HTERT RPE-1 (cell line): ENCODE data around the gene NDUFB10.
"Not testable (repeated sequence)": the region's sequence is repeated elsewhere in the genome, so short reads cannot be mapped to it uniquely, and the experiment has no call there.

Experiments
- in situ Hi-C: fragments of 300-500 bp; cut with MboI; formaldehyde crosslinking; loops from 4 replicates; pipeline ENCODE4 v1.14.3; 2020; ENCODE audit warnings: low sequenced_read_pairs

The NDUFB10 gene

DNA sequence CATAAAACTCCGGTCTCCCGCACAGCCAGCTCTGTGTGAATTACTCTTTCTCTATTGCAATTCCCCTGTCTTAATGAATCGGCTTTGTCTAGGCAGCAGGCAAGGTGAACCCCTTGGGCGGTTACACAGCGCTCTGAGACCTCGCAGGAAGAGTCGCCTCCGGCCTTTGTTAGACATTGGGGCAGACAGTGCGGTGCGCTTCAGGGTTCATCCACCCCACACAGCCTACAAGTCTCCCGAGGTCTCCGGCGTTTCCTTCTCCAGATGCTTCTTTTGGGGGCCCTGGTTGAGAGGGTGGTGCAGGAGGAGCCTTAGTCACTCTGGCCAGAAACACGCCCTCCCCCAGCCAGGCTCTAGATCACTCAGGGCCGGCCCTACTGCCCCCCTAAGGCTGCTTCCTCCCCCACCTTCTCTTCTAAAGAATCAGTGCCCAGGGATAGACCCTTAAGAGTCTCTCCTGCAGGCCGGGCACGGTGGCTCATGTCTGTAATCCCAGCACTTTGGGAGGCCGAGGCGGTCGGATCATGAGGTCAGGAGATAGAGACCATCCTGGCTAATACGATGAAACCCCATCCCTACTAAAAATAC lies 14.6 kb upstream of the NDUFB10 start:
- in situ Hi-C loops: no loop called here

DNA sequence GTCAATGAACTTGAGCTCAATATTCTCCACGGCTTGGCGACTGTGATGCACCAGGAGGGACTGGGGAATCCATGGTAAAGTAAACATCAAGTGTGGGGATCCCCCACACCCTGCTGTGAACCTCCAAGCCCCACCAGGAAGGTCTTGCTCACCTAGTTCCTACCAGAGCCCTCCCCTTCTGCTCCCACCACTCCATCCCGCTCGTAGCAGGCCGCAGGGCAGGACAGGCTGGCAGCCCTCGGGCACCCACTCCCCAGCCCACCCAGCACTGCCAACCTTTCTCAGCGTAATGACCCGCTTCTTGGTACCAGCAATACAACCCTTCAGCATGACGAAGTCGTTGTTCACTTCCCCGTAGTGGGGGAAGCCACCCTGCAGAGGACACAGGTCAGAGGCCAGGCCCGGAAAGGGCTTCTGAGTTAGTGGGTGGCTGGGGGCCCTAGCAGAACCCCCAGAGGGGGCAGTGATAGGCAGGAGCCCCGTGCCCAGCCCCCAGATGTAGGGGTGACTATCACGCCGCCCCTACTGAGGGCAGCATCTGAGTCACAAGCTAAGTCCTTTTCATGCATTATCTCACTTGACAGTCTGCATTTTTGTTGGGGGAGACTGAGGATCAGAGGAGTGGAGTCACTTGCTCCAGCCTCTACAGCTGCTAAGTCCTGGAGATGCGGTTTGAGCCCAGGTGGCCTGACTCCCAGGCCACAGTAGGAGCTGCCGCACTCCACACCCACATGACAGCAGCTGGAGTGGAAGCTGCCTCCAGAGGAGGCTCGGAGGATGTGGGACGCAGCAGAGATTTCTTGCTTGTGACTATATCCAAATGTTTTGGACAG lies 13.6 kb upstream of the NDUFB10 start:
- in situ Hi-C loops: no loop called here

DNA sequence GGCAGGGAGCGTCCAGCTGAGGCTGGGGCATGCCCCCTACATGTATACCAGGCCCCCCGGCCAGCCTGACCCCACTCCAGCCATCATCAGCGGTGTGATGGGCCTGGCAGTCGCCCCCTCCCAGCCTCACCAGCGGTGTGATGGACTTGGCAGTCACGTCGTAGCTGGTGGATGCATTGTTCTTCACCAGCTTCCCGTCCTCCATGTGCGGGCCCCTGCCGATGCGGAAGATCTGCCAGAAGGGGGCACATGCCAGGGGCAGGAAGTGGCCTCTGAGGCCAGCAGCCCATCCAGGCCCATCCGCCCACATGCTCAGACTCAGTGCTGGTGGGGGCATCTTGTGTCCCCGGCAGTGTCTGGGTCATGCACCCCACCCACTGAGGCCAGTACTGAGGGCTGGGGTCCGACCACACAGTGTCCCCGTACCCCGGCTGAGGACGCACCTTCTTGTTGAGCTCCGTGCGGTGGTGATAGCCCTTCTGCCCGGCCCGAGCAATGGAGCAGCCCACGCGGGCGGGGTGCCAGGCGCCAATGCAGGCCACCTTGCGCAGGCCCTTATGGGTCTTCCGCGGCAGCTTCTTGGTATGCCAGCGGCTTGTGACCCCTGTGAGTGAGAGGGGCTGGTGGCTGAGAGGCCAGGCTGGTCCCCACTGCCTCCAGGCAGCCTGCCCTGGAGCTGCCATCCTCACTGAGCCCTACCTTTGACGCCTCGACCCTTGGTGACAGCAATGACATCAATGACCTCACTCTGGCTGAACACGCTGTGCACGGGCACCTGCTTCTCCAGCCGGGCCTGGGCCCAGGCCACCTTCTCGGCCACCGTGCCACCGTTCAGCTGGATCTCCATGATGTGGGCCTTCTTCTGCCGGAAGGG lies 12.6 kb upstream of the NDUFB10 start:
- in situ Hi-C loops: no loop called here

DNA sequence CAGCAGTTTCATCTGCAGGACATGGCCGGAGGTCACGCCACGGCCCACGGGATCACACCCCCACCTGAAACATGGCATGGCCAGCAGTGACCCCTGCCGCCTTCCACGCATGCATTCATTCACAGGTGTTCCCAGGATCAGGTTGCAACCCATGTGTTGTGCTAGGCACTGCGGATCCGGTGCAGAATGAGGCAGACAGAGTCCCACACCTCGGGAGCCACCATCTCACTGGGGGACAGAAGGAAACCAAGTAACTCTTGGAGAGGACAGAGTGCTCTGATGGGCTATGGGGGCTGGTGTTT lies 12.0 kb upstream of the NDUFB10 start:
- in situ Hi-C loops: no loop called here

DNA sequence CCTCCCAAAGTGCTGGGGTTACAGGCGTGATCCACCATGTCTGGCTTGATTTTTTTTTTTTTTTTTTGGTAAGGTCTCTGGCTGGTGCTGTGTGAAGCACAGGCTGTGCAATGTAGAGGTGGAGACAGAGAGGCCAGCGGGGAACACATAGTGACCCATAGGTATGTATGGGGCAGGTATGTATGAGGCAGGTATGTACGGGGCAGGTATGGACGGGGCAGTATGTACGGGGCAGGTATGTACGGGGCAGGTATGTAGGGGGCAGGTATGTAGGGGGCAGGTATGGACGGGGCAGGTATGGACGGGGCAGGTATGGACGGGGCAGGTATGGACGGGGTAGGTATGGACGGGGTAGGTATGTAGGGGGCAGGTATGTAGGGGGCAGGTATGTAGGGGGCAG lies 9.8 kb upstream of the NDUFB10 start:
- in situ Hi-C loops: no loop called here

DNA sequence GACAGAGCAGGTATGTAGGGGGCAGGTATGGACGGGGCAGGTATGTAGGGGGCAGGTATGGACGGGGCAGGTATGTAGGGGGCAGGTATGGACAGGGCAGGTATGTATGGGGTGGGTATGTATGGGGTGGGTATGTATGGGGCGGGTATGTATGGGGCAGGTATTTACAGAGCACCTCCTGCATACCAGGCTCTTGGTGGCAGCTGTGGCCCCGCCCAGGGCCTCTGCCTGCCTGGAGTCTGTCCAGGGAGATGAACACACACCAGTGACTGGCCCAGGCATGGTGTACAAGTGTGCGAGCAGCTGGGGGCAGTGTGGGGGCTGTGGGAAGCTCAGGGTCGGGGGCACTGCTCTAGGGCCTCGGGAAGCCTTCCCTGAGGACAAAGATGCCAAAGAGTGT lies 9.3 kb upstream of the NDUFB10 start:
- in situ Hi-C loops: no loop called here

DNA sequence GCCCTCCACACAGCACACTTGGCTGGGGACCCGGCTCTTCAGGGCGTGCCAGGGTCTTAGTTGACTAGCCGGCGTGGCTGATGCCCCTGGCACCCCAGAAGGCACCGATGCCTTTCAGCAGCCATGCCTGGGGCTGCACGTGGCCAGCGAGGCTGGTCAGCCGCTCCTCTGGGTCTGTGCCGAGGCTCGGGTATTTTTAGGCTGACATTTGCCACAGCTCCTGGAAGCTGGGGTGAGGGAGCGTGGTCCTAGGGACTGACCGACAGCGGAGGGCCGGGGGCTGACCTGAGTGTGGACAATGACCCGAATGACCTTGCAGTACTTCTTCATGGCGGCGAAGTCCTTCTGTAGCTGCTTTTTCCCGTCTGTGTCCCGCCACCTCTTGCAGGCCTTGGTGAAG lies 8.8 kb upstream of the NDUFB10 start:
- in situ Hi-C loops: no loop called here

DNA sequence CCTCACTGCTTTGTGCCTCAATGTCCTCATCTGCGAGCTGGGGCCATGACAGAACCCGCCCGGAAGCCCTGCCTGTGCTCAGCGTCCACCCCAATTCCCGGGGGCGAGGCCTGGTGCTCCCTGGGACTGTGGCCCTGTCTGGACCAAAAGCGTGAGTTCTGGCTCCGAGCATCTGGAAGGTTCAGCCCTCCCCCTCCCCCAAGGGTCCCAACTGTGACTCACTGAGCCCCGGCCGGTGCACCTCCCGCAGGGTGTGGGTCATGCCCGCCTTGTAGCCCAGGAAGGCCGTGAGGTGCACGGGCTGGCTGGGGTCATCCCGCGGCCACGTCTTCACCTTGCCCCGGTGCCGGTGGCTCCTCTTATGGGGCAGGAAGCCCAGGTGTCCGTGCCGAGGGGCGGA lies 5.6 kb upstream of the NDUFB10 start:
- in situ Hi-C loops: no loop called here

DNA sequence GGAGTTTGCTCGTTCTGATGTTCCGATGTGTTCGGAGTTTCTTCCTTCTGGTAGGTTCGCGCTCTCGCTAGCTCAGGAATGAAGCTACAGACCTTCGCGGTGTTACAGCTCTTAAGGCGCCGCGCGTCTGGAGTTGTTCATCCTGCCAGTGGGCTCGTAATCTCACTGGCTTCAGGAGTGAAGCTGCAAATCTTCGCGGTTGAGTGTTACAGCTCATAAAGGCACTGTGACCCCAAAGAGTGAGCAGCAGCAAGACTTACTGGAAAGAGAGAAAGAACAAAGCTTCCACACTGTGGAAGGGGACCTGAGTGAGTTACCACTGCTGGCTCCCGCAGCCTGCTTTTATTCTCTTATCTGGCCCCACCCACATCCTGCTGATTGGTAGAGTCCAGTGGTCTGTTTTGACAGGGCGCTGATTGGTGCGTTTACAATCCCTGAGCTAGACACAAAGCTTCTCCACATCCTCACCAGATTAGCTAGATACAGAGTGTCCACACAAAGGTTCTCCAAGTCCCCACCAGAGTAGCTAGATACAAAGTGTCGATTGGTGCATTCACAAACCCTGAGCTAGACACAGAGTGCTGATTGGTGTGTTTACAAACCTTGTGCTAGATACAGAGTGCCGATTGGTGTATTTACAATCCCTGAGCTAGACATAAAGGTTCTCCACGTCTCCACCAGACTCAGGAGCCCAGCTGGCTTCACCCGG lies 1.8 kb upstream of the NDUFB10 start:
- in situ Hi-C loops: not testable (repeated sequence)

DNA sequence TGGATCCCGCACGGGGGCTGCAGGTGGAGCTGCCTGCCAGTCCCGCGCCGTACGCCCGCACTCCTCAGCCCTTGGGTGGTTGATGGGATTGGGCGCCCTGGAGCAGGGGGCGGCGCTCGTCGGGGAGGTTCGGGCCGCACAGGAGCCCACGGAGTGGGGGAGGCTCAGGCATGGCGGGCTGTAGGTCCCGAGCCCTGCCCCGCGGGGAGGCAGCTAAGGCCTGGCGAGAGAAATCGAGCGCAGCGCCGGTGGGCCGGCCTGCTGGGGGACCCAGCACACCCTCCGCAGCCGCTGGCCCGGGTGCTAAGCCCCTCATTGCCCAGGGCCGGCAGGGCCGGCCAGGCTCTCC lies 1.2 kb upstream of the NDUFB10 start:
- in situ Hi-C loops: not testable (repeated sequence)

DNA sequence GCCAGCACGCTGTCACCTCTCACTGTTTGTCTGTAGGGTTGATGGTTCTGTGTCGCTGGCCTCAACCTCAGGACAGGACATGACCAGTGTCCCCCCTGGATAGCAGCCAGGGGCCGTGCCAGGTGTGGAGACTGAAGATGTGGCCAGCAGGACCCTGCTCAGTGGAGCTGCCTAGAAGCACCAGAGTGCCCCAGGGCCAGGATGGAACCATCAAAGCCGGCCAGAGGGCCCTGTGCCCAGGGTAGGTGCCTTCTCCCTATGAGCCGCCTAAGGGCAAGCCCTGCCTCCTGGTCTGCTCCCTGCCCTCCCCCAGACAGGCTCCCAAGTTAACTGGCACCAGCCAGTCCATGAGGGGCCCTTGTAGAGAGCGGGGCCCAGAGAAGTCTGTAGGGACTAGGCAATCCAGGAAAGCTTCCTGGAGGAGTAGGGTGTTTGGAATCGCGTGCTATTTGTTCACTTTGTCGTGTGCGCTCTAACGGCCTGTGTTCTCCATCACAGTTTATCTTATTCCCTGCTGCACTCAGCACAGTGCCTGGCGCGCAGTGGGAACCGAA lies 546 bp upstream of the NDUFB10 start:
- in situ Hi-C loops: no loop called here

DNA sequence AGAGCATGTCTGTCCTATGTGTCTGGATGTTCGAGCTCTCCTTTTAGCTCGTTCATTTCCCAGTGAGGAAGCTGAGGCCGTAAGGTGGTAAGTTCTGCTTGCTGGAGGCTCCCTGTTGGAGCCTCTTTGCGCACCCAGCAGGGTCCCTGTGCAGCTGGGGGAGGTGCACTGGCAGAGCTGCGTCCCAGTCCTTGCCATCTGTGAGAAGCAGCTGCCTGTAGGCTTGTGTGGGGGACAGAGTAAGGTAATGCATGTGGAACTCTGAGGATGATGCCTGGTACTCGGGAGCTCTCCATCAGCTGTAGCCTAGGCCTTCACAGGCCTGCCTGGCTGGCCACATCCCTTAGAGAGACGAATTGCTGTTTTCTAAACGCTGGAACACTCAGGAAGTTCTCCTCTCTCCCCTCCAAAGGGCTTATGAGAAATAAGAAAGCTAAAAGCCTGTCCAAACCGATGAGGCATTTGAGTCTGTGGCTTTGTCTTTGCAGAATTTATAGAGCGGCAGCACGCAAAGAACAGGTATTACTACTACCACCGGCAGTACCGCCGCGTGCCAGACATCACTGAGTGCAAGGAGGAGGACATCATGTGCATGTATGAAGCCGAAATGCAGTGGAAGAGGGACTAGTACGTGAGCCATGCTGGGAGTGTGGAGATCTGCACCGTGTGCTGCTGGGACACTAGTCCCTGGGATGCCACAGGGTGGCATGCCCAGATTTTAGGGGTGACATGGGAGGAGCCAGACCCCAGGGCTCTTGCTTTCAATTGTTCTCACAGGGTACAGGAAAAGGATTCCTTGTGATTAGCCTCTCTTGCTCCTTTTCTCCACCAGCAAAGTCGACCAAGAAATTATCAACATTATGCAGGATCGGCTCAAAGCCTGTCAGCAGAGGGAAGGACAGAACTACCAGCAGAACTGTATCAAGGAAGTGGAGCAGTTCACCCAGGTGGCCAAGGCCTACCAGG lies 1.6 kb downstream of the NDUFB10 start:
- in situ Hi-C loops: no loop called here

DNA sequence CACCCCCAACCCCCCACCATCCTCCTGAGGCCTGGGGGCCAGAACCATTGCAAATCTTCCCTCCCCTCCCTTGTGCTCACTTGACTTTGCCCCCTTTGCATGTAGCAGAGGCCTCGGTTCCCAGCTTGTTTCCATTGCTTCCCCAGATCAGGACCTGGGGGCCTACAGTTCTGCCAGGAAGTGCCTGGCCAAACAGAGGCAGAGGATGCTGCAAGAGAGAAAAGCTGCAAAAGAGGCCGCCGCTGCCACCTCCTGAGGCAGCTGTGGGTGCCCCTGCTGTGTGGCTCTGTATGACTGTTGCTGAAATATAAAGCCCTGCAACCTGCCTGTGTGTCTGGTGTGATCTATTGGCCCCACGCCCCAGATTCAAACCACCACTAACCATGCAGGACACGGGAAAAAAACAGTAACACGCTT lies 2.3 kb downstream of the NDUFB10 start:
- in situ Hi-C loops: no loop called here

DNA sequence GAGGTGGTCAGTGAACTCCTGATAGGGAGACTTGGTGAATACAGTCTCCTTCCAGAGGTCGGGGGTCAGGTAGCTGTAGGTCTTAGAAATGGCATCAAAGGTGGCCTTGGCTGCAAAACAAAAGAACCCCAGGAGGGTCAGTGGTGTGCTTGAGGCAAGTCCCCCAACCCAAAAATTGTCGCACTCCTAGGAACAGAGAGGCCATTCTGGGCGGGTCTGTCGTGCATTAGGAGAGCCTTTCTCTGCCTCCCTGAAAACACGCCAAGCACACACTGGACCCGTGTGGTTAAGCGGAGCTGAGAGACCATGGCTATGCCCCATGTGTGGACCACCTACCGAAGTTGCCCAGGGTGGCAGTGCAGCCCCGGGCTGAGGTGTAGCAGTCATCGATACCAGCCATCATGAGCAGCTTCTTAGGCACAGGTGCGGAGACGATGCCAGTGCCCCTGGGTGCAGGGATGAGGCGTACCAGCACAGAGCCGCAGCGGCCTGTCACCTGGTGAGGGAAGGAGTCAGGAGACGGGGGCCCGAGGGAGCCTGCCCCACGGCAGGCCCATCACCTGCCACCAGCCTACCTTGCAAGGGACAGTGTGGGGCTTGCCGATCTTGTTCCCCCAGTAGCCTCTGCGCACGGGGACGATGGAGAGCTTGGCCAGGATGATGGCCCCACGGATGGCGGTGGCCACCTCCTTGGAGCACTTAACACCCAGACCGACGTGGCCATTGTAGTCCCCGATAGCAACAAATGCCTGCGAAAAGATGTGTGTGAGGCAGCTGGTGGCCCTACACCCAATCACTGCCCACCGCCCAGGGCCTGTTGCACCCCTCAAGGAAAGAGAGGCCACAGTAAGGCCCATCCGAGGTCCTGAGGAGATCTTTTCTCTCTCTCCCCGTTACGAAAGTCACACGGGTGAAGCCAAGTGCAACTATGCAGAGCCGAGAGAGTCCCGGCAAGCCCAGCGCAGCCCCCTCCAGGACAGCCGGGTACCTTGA lies 3.1 kb downstream of the NDUFB10 start:
- in situ Hi-C loops: not testable (repeated sequence)

DNA sequence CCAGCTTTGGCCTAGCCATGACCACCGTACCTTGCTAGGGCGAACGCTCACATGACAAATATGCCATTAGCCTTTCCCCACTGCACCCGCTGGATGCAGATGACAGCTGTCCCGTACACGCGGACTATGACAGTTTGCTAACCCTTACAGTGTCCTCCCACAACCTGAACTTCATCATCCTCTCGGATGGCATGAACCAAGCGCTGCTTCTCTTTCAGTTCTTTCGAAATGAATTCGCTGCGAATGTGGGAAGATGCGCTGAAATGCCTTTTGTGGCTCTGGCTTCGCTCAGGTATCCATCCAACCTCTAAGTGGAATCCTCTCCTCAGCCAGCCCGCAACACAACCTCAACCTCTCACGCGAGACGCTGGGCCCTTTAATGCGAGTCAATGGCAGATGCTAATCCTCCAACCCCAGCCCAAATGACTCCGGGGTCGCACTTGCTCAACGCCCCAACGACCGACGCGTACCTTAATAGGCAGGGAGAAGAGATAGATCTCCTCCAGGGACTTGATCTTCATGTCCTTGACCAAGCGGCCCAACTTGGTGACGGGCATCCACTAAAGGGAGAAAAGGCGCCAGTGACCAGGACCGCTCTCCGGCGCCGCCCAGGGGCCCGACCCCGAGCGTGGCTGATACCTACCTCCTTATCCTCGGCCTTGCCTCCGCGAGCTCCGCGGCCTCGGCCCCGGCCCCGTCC lies 4.6 kb downstream of the NDUFB10 start:
- in situ Hi-C loops: no loop called here

DNA sequence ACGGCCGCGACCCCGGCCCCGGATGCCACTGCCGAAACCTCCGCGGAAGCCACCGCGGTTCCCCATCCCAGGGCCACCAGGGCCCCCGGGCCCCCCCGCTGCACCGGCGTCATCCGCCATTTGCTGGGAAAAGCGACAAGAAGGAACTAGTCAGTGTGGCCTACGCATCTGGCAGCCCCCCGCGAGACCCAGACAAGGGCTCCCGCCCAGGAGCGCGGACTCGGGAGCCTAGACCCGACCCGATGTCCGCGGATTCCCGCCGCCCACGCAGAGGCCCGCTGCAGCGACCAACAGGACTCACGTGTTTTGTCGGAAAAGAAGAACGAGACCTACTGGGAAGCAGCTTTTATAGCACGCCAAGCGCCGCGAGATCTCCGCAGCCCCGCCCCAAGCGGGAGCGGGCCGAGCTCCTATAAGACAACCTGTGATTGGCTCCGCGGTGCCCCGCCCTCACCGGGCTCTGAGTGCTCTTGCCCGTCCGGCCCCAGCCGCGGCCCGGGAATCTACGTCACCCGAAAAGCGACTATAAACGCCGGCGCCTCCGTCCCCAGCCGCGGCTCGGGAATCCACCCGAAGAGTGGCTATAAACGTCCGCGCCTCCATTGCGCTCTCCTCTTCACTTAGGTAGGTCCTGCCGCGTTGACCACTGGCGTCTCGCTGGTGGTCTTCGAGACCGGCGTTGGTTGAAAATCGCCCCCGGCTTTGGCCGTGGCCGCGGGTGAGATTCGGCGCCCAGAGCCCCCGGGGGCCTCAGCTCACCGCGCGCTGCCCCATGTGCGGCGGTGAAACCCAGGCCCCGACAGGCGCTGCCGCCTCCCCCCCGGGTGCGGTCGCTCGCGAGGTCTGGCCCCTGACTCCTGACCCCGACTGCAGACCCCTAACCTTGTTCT lies 5.4 kb downstream of the NDUFB10 start, which contains the start of gene RPS2:
Gene RPS2, minus strand, starts transcription at position 321 of the 890 bp plus-strand sequence. Its CDS starts 201 bp downstream, at position 120.
- in situ Hi-C loops: no loop called here

DNA sequence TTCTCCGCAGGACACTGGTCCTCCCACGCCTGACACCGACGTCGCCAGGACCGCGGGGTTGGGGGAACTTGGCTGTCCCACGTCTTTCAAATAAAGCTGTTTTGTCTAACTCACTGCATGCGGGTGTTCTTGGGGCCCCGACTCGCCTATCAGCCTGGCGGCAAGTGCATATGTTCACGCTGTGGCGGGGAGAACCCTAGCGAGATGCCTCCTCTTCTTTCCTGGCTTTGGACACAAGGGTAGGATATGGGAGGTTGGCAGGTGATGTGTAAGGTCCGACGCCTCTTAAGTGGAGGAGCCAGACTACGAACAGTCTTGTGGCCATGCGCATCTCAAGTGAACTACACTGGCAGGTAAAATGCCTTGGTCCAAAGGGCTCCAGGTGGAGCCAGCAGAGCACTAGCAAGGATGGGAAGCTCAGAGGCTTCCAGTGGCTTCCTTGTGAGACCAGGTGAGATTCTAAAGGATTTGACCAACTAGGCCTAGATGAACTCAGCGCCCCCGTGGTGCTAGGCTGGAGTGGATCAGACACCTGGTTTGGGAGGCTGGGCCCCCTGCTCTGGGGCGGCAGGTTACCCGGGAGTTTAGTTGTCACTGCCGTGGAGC lies 6.2 kb downstream of the NDUFB10 start:
- in situ Hi-C loops: no loop called here
